Left lung (tissue), 10 donors: Measurements from ENCODE around the gene SLC7A6. TPM values are rescaled to one million over a fixed set of nuclear protein-coding genes. Genes with fewer than 3 reads are reported as not detected.

Experiments
- ATAC-seq: fragments of 200-7000 bp; cut with Tn5 transposase; one replicate; pipeline ENCODE4 v1.9.1; 2020; ENCODE audit warnings: moderate library complexity
- DNase-seq, 4 donors: peaks; one replicate each; pipeline ENCODE4 v3.0.0-alpha.2; 2013 to 2020
- H3K27ac ChIP-seq, 2 donors: fragments of 200-600 bp; sonication (generic) in 1 of 2; one replicate each; pipeline versions ENCODE4 v1.5.0 to v1.8.0; 2020 to 2021
- H3K27me3 ChIP-seq, 2 donors: fragments of 200-600 bp; sonication (generic) in 1 of 2; one replicate each; pipeline versions ENCODE4 v1.5.0 to v1.8.0; 2020 to 2021
- H3K36me3 ChIP-seq, 2 donors: fragments of 200-600 bp; sonication (generic) in 1 of 2; one replicate each; pipeline versions ENCODE4 v1.5.0 to v1.8.0; 2020 to 2021
- H3K4me1 ChIP-seq, 2 donors: fragments of 200-600 bp; one replicate each; pipeline ENCODE4 v1.8.0; 2021
- H3K4me3 ChIP-seq, 2 donors: fragments of 200-600 bp; sonication (generic) in 1 of 2; one replicate each; pipeline versions ENCODE4 v1.5.0 to v1.8.0; 2020 to 2021; ENCODE audit warnings: mild to moderate bottlenecking in 1 of 2
- H3K9me3 ChIP-seq, 2 donors: fragments of 200-600 bp; sonication (generic) in 1 of 2; one replicate each; pipeline versions ENCODE4 v1.5.0 to v1.8.0; 2020 to 2021
- CTCF ChIP-seq, 2 donors: fragments of 200-600 bp; sonication (generic) in 1 of 2; IDR thresholded peaks; one replicate each; pipeline versions ENCODE4 v1.5.0 to v1.8.0; 2021; ENCODE audit warnings: antibody characterized with exemption in 2 of 2
- intact Hi-C, 2 donors: fragments of 100-400 bp; cut with DNase I; formaldehyde crosslinking; loops; one replicate each; pipeline versions ENCODE4 v1.11.2 to v1.14.2; 2022
- polyA plus RNA-seq, 6 donors: library from polyadenylated mRNA; unstranded; fragments of 120-200 nt; gene quantifications; one replicate each; pipeline ENCODE4 v1.2.1, GENCODE V29; 2013; ENCODE audit not compliant: insufficient read length in 6 of 6
- total RNA-seq, 2 donors: library from RNA; stranded (reverse); fragmentation: NEBNext Ultra II Directional; extraction: Animal tissue kit (Norgen Biotek cat#: 25700); gene quantifications; one replicate each; pipeline ENCODE4 v1.2.1, GENCODE V29; 2021
- donor health status: DM: no; HTN: yes; CAD: no.
- donor health status: DM: no; HTN: no; CAD: no.

The SLC7A6 gene
- total and polyA plus RNA-seq, 8 donors = 9.6 to 55.6 (median 12.2) TPM

- H3K27ac ChIP-seq = peak overlapping the region; percentile 75 to 91
- H3K36me3 ChIP-seq = peaks cover 0 to 33% of the 10 kb centered on the region in 2 donors
- peaks cover 5 to 43% of the 10 kb centered on the region in 2 donors for H3K4me1 ChIP-seq
- peak overlapping the region; percentile 59 to 72 for H3K4me3 ChIP-seq
- intact Hi-C loops = no loop called here
- DNase-seq (peak in 3 of 4 donors; percentile 89 to 91 (median 90)), ATAC-seq (peak; percentile 48)
- H3K9me3 ChIP-seq = no peaks in the 10 kb centered on the region
- peaks cover 0 to 24% of the 10 kb centered on the region in 2 donors for H3K27me3 ChIP-seq
- TF ChIP-seq CTCF (IDR thresholded peaks at IDR 0.05) = no peak
Observed at GRCh38 chr16:68234188-68235107, 29.9 kb upstream of the SLC7A6 start.

GRCh38 chr16:68235108-68235886 is 29.0 kb upstream of the SLC7A6 start:
- H3K36me3 ChIP-seq = peaks cover 0 to 25% of the 10 kb centered on the region in 2 donors
- peaks cover 0 to 24% of the 10 kb centered on the region in 2 donors for H3K27me3 ChIP-seq
- DNase-seq (peak in 2 of 4 donors; percentile 49 to 84), ATAC-seq (peak; percentile 4)
- no peak for TF ChIP-seq CTCF (IDR thresholded peaks at IDR 0.05)
- intact Hi-C loops = no loop called here
- H3K9me3 ChIP-seq = no peaks in the 10 kb centered on the region
- H3K4me3 ChIP-seq = peak overlapping the region; percentile 59 to 72
- H3K27ac ChIP-seq = peak overlapping the region; percentile 75 to 91
- H3K4me1 ChIP-seq = peaks cover 5 to 51% of the 10 kb centered on the region in 2 donors

- TF ChIP-seq CTCF (IDR thresholded peaks at IDR 0.05) = no peak
- H3K4me1 ChIP-seq = peaks cover 5 to 51% of the 10 kb centered on the region in 2 donors
- intact Hi-C loops = no loop called here
- H3K4me3 ChIP-seq = peak within 1 kb of the TSS; percentile 59 to 72
- no peak for DNase-seq
- H3K36me3 ChIP-seq = peaks cover 0 to 20% of the 10 kb centered on the region in 2 donors
- peak within 1 kb of the TSS; percentile 85 to 91 for H3K27ac ChIP-seq
- ATAC-seq = no peak
- H3K9me3 ChIP-seq = no peaks in the 10 kb centered on the region
- peaks cover 0 to 24% of the 10 kb centered on the region in 2 donors for H3K27me3 ChIP-seq
Observed at GRCh38 chr16:68235887-68236136, 28.5 kb upstream of the SLC7A6 start, which contains the start of gene ESRP2. ESRP2 (minus strand) TSS chr16:68236127; CDS start chr16:68236045, 82 bp downstream.

- Histone ChIP-seq H3K9me3 (no peaks in the 10 kb centered on the region), H3K4me1 (peaks cover 5 to 51% of the 10 kb centered on the region in 2 donors), H3K27ac (peak overlapping the region; percentile 85 to 91), H3K4me3 (peak overlapping the region; percentile 59 to 72), H3K36me3 (peaks cover 0 to 15% of the 10 kb centered on the region in 2 donors), H3K27me3 (peaks cover 0 to 24% of the 10 kb centered on the region in 2 donors)
- ATAC-seq (peak; percentile 46), DNase-seq (peak in 3 of 4 donors; percentile 84 to 93 (median 84))
- intact Hi-C loops = no loop called here
- no peak for TF ChIP-seq CTCF (IDR thresholded peaks at IDR 0.05)
Observed at GRCh38 chr16:68236137-68236825, 28.0 kb upstream of the SLC7A6 start.
